ENCODE measurements around the gene DZIP1.
A peak's percentile ranks its signal among the peaks of the same experiment; 100 is the strongest.

Gene DZIP1

DNA sequence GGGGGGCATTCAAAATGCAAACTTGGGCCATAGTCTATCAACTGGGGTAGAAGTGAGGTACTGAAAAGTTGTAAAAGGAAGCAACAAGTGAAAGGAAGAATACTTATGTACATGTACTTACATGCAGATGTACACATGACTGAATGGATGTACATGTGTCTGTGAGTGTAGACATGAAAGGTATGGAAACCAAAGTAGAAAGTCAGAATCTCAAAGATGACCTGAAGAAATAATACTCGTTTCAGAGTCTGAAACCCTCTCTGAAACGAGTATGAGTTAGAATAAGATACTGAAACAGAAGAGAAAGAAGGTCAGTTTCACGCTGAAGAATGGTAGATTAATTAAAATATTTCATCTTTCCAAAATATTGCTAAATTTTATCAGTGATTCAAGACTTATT, 13.9 kb downstream of the DZIP1 start:
- H3K4me3 ChIP-seq (ENCODE audit: low read depth, low read length) = no peak overlapping the region
- DNase-seq (ENCODE audit: low read depth) = no peak
- TF ChIP-seq, protein P1, sequence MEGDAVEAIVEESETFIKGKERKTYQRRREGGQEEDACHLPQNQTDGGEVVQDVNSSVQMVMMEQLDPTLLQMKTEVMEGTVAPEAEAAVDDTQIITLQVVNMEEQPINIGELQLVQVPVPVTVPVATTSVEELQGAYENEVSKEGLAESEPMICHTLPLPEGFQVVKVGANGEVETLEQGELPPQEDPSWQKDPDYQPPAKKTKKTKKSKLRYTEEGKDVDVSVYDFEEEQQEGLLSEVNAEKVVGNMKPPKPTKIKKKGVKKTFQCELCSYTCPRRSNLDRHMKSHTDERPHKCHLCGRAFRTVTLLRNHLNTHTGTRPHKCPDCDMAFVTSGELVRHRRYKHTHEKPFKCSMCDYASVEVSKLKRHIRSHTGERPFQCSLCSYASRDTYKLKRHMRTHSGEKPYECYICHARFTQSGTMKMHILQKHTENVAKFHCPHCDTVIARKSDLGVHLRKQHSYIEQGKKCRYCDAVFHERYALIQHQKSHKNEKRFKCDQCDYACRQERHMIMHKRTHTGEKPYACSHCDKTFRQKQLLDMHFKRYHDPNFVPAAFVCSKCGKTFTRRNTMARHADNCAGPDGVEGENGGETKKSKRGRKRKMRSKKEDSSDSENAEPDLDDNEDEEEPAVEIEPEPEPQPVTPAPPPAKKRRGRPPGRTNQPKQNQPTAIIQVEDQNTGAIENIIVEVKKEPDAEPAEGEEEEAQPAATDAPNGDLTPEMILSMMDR (IDR thresholded peaks at IDR 0.05; ENCODE audit: low read depth, low read length, missing control alignments) = no peak
- in situ Hi-C loops (cut with HindIII; ENCODE audit: low sequenced_read_pairs) = loop anchor here (25.0 kb wide), 1 partner anchor 207 kb away; no protein-coding TSS in a partner anchor

- H3K4me3 ChIP-seq (ENCODE audit: low read depth, low read length) = no peak overlapping the region
- in situ Hi-C loops (cut with HindIII; ENCODE audit: low sequenced_read_pairs) = loop anchor here (25.0 kb wide), 1 partner anchor 208 kb away; no protein-coding TSS in a partner anchor
- TF ChIP-seq, protein P1 (IDR thresholded peaks at IDR 0.05; ENCODE audit: low read depth, low read length, missing control alignments) = no peak
- no peak for DNase-seq (ENCODE audit: low read depth)
These were observed 15.4 kb downstream of the DZIP1 start for GRCh38 chr13:95629071-95629470.

GRCh38 chr13:95628488-95628887, 16.0 kb downstream of the DZIP1 start:
- TF ChIP-seq, protein P1 (IDR thresholded peaks at IDR 0.05; ENCODE audit: low read depth, low read length, missing control alignments) = no peak
- no peak overlapping the region for H3K4me3 ChIP-seq (ENCODE audit: low read depth, low read length)
- in situ Hi-C loops (cut with HindIII; ENCODE audit: low sequenced_read_pairs) = loop anchor here (25.0 kb wide), 1 partner anchor 209 kb away; no protein-coding TSS in a partner anchor
- no peak for DNase-seq (ENCODE audit: low read depth)

GRCh38 chr13:95627590-95627989, 16.9 kb downstream of the DZIP1 start:
- DNase-seq (ENCODE audit: low read depth) = no peak
- in situ Hi-C loops (cut with HindIII; ENCODE audit: low sequenced_read_pairs) = loop anchor here (25.0 kb wide), 1 partner anchor 210 kb away; no protein-coding TSS in a partner anchor
- TF ChIP-seq, protein P1 (IDR thresholded peaks at IDR 0.05; ENCODE audit: low read depth, low read length, missing control alignments) = no peak
- no peak overlapping the region for H3K4me3 ChIP-seq (ENCODE audit: low read depth, low read length)

- no peak overlapping the region for H3K4me3 ChIP-seq (ENCODE audit: low read depth, low read length)
- in situ Hi-C loops (cut with HindIII; ENCODE audit: low sequenced_read_pairs) = loop anchor here (25.0 kb wide), 1 partner anchor 211 kb away; no protein-coding TSS in a partner anchor
- no peak for DNase-seq (ENCODE audit: low read depth)
- TF ChIP-seq, protein P1 (IDR thresholded peaks at IDR 0.05; ENCODE audit: low read depth, low read length, missing control alignments) = no peak
These were observed 17.7 kb downstream of the DZIP1 start for GRCh38 chr13:95626768-95627167.

DNA sequence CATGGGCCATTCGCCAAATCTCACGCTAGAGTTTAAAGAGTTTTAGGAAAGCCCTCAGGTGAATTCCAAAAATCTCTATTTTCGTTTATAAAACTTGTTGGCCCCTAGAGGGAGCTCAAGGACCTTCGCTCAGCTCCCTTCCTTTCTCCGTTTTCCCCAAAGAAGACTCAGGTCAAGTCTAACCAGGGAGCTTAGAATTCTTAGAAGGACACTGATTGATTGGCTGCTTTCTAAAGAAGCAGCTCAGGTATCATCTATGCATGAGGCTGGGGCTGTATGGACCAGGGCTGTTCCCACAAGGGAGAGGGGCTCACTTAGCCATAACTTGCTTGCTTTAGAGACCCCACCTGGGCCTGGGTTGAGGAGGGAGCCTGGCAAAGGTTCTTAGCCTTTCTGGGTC, 20.5 kb downstream of the DZIP1 start:
- TF ChIP-seq, protein P1 (IDR thresholded peaks at IDR 0.05; ENCODE audit: low read depth, low read length, missing control alignments) = peak; percentile 74
- DNase-seq (ENCODE audit: low read depth) = no peak
- in situ Hi-C loops (cut with HindIII; ENCODE audit: low sequenced_read_pairs) = no loop called here
- H3K4me3 ChIP-seq (ENCODE audit: low read depth, low read length) = no peak overlapping the region
